ENCODE results near the gene ASB8.
"Not testable (repeated sequence)": the region's sequence is repeated elsewhere in the genome, so short reads cannot be mapped to it uniquely, and the experiment has no call there.

ASB8 gene

DNA sequence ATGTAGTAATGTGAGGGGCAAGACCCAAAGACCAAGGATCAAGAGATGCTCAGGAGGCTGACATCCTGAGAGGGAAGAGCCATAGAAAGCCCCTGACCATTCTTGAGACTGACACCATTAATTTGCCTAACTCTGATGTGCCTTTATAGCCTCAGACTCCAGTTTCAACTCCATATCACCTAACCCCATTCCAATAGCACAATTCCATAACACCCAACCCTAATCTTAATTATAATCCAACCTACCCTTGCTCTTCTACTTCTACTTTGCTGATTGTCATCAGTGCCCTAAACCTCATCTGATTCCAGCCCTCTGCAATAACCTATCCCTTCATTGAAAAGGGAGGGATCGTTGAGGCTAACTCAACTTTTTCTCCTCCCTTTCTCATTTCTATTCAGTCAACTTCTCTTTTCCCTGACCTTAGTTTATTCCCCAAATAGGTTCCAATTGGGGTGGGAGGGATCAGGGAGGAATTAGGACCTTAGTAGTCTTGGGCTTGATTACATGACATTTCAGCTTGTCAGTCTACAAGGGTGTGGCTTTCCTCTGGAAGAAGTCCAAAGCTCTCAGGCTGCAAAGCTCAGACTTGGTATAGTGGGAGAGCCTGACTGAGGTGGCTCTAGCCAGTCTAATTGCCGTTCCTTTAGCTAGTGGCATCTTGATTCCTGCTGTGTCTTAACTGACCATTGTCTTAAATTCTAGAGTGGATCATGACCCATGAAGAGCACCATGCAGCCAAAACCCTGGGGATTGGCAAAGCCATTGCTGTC, 35.1 kb downstream of the ASB8 start:
- TF ChIP-seq, protein P1, sequence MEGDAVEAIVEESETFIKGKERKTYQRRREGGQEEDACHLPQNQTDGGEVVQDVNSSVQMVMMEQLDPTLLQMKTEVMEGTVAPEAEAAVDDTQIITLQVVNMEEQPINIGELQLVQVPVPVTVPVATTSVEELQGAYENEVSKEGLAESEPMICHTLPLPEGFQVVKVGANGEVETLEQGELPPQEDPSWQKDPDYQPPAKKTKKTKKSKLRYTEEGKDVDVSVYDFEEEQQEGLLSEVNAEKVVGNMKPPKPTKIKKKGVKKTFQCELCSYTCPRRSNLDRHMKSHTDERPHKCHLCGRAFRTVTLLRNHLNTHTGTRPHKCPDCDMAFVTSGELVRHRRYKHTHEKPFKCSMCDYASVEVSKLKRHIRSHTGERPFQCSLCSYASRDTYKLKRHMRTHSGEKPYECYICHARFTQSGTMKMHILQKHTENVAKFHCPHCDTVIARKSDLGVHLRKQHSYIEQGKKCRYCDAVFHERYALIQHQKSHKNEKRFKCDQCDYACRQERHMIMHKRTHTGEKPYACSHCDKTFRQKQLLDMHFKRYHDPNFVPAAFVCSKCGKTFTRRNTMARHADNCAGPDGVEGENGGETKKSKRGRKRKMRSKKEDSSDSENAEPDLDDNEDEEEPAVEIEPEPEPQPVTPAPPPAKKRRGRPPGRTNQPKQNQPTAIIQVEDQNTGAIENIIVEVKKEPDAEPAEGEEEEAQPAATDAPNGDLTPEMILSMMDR (IDR thresholded peaks at IDR 0.05; ENCODE audit: low read depth, low read length) = no peak
- DNase-seq (ENCODE audit: extremely low read depth, low read depth) = no peak

DNA sequence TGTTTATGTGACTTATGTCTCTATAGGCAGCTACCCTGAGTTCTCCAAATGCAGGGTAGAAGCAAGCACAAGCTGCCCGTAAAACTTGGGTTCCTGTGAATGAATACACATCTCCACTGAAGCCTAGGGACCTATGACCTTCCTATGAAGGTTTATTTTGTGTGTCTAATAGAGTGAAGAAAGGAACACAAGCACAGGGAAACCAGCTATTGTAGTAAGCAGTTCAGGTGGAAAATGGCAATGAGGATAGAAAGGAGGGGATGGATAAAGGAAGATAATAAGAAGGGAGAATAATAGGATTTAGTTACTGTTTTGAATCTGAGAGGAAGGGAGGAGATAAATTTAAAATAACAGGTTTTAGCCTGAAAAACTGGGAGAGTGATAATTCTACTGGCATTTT, 35.8 kb downstream of the ASB8 start:
- TF ChIP-seq, protein P1 (IDR thresholded peaks at IDR 0.05; ENCODE audit: low read depth, low read length) = no peak
- no peak for DNase-seq (ENCODE audit: extremely low read depth, low read depth)

DNA sequence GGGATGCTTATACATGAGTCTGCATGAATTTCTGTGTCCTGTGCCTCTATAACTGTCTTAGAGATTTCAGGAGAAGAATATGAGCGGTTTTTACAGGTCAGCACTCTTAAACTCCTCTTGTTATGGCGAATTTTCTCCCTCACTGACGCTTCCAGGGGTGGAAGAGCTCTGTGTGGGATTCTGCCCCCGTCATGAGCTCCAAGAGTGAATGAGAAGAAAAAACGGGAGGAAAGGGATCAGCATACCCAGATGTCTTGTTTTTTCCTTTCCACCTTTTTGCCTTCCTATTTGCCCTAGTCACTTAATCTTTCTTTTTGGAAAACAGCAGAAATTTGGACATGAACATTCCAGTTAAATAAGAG, 37.5 kb downstream of the ASB8 start:
- TF ChIP-seq, protein P1 (IDR thresholded peaks at IDR 0.05; ENCODE audit: low read depth, low read length) = no peak

DNA sequence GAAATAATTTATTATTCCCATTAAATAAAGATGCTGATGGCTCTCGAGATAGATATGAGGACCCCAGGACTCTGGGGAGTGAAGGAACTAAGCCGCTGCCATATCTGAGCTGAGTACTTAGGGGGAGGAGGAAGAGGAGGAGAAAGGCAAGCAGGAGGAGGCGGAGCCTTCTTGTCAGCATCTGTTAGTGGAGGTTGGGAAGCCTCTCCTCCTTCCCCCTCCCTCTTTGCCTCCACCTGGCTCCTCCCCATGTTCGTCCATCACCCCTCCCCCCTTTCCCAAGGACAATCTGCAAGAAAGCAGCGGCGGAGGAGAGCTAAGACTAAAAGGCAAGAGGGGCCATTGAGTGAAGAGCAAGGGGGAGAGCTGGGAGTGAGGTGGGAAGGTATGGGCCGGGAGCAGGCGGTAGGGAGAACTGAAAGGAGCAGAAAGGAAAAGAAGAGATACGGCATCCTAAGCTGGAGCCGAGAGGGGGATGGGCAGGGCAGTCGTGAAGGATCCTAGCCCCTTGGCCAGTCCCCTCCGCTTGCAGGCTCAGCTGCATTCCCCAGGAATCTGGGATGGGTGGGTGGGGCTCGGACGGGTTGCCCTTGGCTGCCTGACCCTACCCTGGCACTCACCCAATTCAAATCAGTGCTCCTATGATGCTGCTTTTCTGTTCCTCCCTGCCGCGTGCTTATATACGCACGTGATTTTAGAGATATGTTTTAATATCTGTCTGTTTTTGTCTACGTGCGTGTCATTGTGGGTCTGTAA, 38.1 kb downstream of the ASB8 start, which contains the start of gene PFKM:
TSS of gene PFKM (plus strand) at position 287 of the 756 bp plus-strand sequence. CDS start 3,411 bp downstream, outside the sequence.
- peak; percentile 76 for DNase-seq (ENCODE audit: extremely low read depth, low read depth)
- TF ChIP-seq, protein P1 (IDR thresholded peaks at IDR 0.05; ENCODE audit: low read depth, low read length) = no peak

More for the DNA sequence above, 37.5 kb downstream of the ASB8 start:
- no peak for DNase-seq (ENCODE audit: extremely low read depth, low read depth)

DNA sequence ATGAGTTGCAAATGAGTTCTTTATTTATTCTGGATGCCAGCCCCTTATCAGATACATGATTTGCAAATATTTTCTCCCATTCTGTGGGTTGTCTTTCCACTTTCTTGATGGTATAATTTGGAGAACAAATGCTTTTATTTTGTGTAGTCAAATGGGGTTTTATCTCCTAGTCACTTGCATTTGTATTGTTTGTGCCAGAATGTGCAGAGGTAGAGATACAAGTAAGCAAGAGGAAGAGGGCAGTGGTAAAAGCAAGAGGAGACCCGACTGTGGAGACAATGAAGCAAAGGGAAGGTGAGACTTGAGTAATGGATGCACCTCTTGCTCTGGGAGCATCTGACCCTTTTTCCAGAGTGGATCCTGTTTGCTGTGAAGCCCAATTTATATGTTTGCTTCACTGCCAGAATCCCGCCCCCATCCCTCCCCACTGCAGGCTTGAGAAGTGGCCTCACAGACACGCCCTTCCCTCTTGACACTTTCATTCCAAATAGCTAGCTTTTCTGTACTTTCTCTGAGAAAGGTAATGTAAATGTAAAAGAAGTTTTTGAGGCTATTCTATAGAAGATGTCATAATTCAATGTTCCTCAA, 38.9 kb downstream of the ASB8 start:
- no peak for DNase-seq (ENCODE audit: extremely low read depth, low read depth)

DNA sequence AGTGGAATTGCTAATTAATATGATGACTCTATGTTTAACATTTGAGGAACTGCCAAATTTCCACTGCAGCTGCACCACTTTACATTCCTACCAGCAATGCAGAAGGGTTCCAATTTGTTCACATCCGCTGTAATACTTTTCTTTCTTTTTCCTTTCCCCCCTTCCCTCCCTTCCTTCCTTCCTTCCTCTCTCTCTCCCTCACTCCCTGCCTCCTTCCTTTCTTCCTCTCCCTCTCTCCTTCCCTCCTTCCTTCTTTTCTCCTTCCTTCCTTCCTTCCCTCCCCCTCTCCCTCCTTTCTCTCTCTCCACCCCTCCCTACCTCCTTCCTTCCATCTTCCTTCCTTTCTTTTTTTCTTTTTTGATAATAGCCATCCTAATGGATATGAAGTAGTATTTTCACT, 41.4 kb downstream of the ASB8 start:
- no peak for DNase-seq (ENCODE audit: extremely low read depth, low read depth)
- TF ChIP-seq, protein P1 (IDR thresholded peaks at IDR 0.05; ENCODE audit: low read depth, low read length) = no peak

More for the DNA sequence above, 38.9 kb downstream of the ASB8 start:
- TF ChIP-seq, protein P1 (IDR thresholded peaks at IDR 0.05; ENCODE audit: low read depth, low read length) = no peak

DNA sequence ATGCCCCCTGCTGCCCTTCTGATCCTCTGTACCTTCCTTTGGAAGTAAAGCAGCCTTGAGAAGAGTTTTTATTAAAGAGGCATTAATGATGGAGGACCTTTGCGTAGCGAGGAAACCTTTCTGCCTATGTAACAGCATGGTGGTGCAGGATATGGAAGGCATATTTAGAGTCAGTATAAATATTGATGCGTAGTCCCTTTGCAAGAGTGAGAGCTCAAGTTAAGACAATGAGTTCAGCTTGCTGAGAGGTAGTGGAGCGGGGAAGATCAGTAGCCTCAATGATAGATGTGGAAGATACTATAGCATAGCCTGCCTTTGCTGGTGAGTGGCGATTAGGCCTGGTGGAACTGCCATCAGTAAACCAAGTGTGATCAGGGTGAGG, 46.0 kb downstream of the ASB8 start:
- not testable (repeated sequence) for DNase-seq (ENCODE audit: extremely low read depth, low read depth)

Data from AG09319 (cell line).